CD4-positive, alpha-beta memory T cell (primary cell): ENCODE results near the gene SMC5. TPM values are rescaled to one million over a fixed set of nuclear protein-coding genes. Genes with fewer than 3 reads are reported as not detected.

Experiments used
- CTCF ChIA-PET: fragments of 350-600 bp; sonication (Branson Sonifier 250); formaldehyde crosslinking; loops from one replicate; lab custom pipeline; 2021; ENCODE audit warnings: inconsistent platforms; ENCODE audit not compliant: partially characterized antibody; lab: Charles Lee
- POLR2A ChIA-PET: fragments of 350-600 bp; sonication (Branson Sonifier 250); formaldehyde crosslinking; loops from one replicate; lab custom pipeline; 2021; ENCODE audit not compliant: partially characterized antibody; lab: Charles Lee
- DNase-seq, 5 donors: peaks; one replicate each; pipeline versions ENCODE4 v3.0.0 to v3.0.0-alpha.2; 2020 to 2022; ENCODE audit warnings: mixed read lengths in 1 of 5
- H3K27ac ChIP-seq: one replicate; pipeline ENCODE4 v1.7.0; 2013; ENCODE audit warnings: low read depth, low read length
- H3K27me3 ChIP-seq: 2 replicates; pipeline ENCODE4 v1.7.0; 2013; ENCODE audit warnings: mild to moderate bottlenecking, low read length, moderate library complexity; ENCODE audit not compliant: insufficient read depth
- H3K36me3 ChIP-seq: 2 replicates; pipeline ENCODE4 v1.7.0; 2013; ENCODE audit warnings: mild to moderate bottlenecking, low read length, moderate library complexity; ENCODE audit not compliant: insufficient read depth
- H3K4me1 ChIP-seq: 2 replicates; pipeline ENCODE4 v1.7.0; 2013; ENCODE audit warnings: mild to moderate bottlenecking, low read length, moderate library complexity; ENCODE audit not compliant: insufficient read depth
- H3K4me3 ChIP-seq, 2 donors: one replicate each; pipeline ENCODE4 v1.7.0; 2013; ENCODE audit warnings: low read length in 2 of 2, mild to moderate bottlenecking in 1 of 2
- H3K9me3 ChIP-seq, 2 donors: one replicate each; pipeline ENCODE4 v1.7.0; 2013; ENCODE audit warnings: low read length in 2 of 2, control low read depth in 1 of 2; ENCODE audit not compliant: control insufficient read depth in 1 of 2
- H3K27ac Mint-ChIP-seq, 7 donors: one replicate each; pipeline ENCODE4 v1.8.0; 2020 to 2021; ENCODE audit warnings: mixed read lengths in 7 of 7, mild to moderate bottlenecking in 6 of 7, inconsistent platforms in 3 of 7, moderate library complexity in 3 of 7
- H3K27me3 Mint-ChIP-seq, 2 donors: one replicate each; pipeline ENCODE4 v1.8.0; 2020 to 2021; ENCODE audit warnings: mixed read lengths in 2 of 2
- H3K36me3 Mint-ChIP-seq, 2 donors: one replicate each; pipeline ENCODE4 v1.8.0; 2020 to 2021; ENCODE audit warnings: mixed read lengths in 2 of 2, inconsistent platforms in 1 of 2, mild to moderate bottlenecking in 1 of 2
- H3K4me1 Mint-ChIP-seq, 4 donors: one replicate each; pipeline ENCODE4 v1.8.0; 2020 to 2021; ENCODE audit warnings: mixed read lengths in 4 of 4, mild to moderate bottlenecking in 1 of 4
- H3K4me3 Mint-ChIP-seq, 8 donors: one replicate each; pipeline ENCODE4 v1.8.0; 2020 to 2021; ENCODE audit warnings: mixed read lengths in 8 of 8, mild to moderate bottlenecking in 7 of 8, moderate library complexity in 6 of 8, inconsistent platforms in 3 of 8
- H3K9me3 Mint-ChIP-seq, 8 donors: one replicate each; pipeline ENCODE4 v1.8.0; 2020 to 2021; ENCODE audit warnings: mixed read lengths in 8 of 8, mild to moderate bottlenecking in 5 of 8, inconsistent platforms in 3 of 8, moderate library complexity in 1 of 8
- intact Hi-C: fragments of 100-400 bp; cut with micrococcal nuclease; formaldehyde crosslinking; loops from one replicate; pipeline ENCODE4 v1.15.1; 2023
- polyA plus RNA-seq, 2 donors: library from polyadenylated mRNA; unstranded; fragments of 300-500 nt; fragmentation: Illumina TruSeq; gene quantifications; one replicate each; pipeline ENCODE4 v1.2.3, GENCODE V29; 2021
- total RNA-seq, 2 experiments: library from RNA; stranded (reverse); gene quantifications; one replicate each; pipeline ENCODE4 v1.2.3, GENCODE V29; 2021

Gene SMC5
- total and polyA plus RNA-seq, 4 experiments from 2014 or later = 11.8 to 48.3 (median 34.3) TPM

GRCh38 chr9:70256123-70256551 is 2.6 kb upstream of the SMC5 start:
- Histone ChIP-seq H3K27ac (no peak overlapping the region), H3K9me3 (no peaks in the 10 kb centered on the region), H3K4me3 (no peak overlapping the region), H3K4me1 (peaks cover 29% of the 10 kb centered on the region), H3K36me3 (no peaks in the 10 kb centered on the region), H3K27me3 (no peaks in the 10 kb centered on the region)
- H3K27me3 Mint-ChIP-seq = no peaks in the 10 kb centered on the region
- H3K36me3 Mint-ChIP-seq = peaks cover 0 to 14% of the 10 kb centered on the region in 2 donors
- no peak for DNase-seq
- ChIA-PET CTCF (interaction anchor here (0.6 kb wide), 1 partner anchor 1119 kb away, joined by 3 read pairs; no protein-coding TSS in a partner anchor), POLR2A (interaction anchor here (1.2 kb wide), 1 partner anchor 158 kb away, joined by 3 read pairs; the partner anchor contains the start of gene KLF9)
- no peak overlapping the region for H3K4me3 Mint-ChIP-seq
- no peaks in the 10 kb centered on the region for H3K9me3 Mint-ChIP-seq
- intact Hi-C loops = loop anchor here (5.0 kb wide), 1 partner anchor 1219 kb away; the partner anchor contains the start of gene FXN
- peak overlapping the region in 2 of 7 donors; percentile 35 to 61 for H3K27ac Mint-ChIP-seq
- peaks cover 25 to 44% (median 30%) of the 10 kb centered on the region in 4 donors for H3K4me1 Mint-ChIP-seq

DNA sequence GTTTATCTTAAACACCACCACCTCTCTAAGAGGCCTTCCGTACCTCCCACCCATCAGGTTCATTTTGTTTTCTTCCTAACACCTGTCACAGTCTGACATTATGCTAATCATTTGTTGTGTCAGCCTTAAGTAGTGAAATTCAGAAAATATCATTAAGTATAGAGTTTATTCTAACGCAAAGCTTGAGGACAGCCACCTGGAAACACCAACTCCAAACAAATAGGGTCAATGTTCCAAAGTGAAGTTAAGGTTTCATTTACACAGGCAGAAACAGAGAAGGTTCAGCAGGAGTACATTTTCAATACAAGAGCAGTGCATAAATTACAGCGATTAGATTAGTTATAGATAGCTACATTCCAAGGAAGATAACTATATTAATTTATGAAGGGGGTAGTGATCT is 1.3 kb upstream of the SMC5 start:
- peak overlapping the region; percentile 89 to 99 (median 96) for H3K4me3 Mint-ChIP-seq
- DNase-seq = no peak
- H3K4me1 Mint-ChIP-seq = peaks cover 39 to 58% (median 44%) of the 10 kb centered on the region in 4 donors
- ChIA-PET CTCF (interaction anchor here (1.6 kb wide), 1 partner anchor 136 kb away, joined by 5 read pairs; no protein-coding TSS in a partner anchor), POLR2A (interaction anchor here (1.2 to 2.4 kb wide), 4 partner anchors 22 to 164 kb away, joined by 4 to 21 read pairs (median 13); partner anchors contain the start of gene KLF9)
- H3K9me3 Mint-ChIP-seq = no peaks in the 10 kb centered on the region
- peak overlapping the region in 1 of 2 donors; percentile 66 for H3K4me3 ChIP-seq
- H3K36me3 Mint-ChIP-seq = peaks cover 4 to 22% of the 10 kb centered on the region in 2 donors
- H3K27ac ChIP-seq = peak overlapping the region; percentile 95
- H3K27me3 ChIP-seq = no peaks in the 10 kb centered on the region
- H3K9me3 ChIP-seq = no peaks in the 10 kb centered on the region
- H3K4me1 ChIP-seq = peaks cover 43% of the 10 kb centered on the region
- intact Hi-C loops = loop anchor here (5.0 kb wide), 1 partner anchor 1220 kb away; the partner anchor contains the start of gene FXN
- no peaks in the 10 kb centered on the region for H3K36me3 ChIP-seq
- H3K27me3 Mint-ChIP-seq = no peaks in the 10 kb centered on the region
- peak overlapping the region; percentile 91 to 99 (median 97) for H3K27ac Mint-ChIP-seq

DNA sequence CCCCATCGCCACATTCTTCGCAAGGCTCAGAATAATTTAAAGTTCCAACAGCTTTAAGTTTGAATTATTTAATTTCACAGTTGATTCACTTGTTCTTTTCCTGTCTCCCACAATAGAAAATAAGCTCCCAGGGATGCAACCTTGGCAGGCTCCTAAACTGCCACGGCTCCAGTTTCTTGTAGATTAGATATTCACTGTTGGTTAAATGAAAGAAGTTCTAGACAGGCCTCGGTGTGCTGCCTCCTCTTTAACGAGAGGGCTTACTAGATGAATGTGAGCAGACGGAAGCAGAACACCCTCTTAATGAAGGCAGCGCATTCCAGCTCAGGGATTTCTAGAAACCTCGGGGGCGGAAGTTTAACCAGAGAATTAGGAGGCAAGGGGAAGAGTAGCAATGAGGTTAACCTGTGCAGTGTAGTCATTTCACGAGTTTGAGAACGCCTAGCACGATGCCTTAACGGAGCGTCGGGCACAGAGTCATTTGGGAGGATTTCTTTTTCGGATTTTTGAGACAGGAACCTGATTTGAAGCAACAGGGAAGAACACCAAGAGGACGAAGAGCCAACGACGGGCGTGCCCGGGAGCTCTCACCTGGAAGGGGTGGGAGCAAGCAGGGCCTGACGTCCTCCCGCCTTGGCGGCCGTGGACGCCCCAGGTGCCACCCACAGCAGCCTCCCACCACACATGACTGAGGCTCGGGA is 637 bp upstream of the SMC5 start:
- CTCF ChIA-PET = interaction anchor here (1.6 kb wide), 1 partner anchor 136 kb away, joined by 5 read pairs; no protein-coding TSS in a partner anchor
- H3K27ac Mint-ChIP-seq = peak overlapping the region; percentile 91 to 99 (median 97)
- DNase-seq = peak in 1 of 5 donors; percentile 46
- POLR2A ChIA-PET = interaction anchor here (1.0 to 2.4 kb wide), 6 partner anchors 22 to 499 kb away, joined by 3 to 21 read pairs (median 6); partner anchors contain the start of gene KLF9
- intact Hi-C loops = loop anchor here (2.0 to 5.0 kb wide), 2 partner anchors 1221 to 1653 kb away; partner anchors contain the start of genes ABHD17B, C9orf85 and FXN
- H3K36me3 Mint-ChIP-seq = peaks cover 4 to 24% of the 10 kb centered on the region in 2 donors
- H3K4me1 ChIP-seq = peaks cover 49% of the 10 kb centered on the region
- H3K9me3 Mint-ChIP-seq = no peaks in the 10 kb centered on the region
- no peaks in the 10 kb centered on the region for H3K36me3 ChIP-seq
- H3K27me3 ChIP-seq = no peaks in the 10 kb centered on the region
- no peaks in the 10 kb centered on the region for H3K9me3 ChIP-seq
- H3K4me1 Mint-ChIP-seq = peaks cover 44 to 64% (median 50%) of the 10 kb centered on the region in 4 donors
- H3K27me3 Mint-ChIP-seq = no peaks in the 10 kb centered on the region
- peak overlapping the region; percentile 62 to 66 for H3K4me3 ChIP-seq
- H3K27ac ChIP-seq = peak overlapping the region; percentile 95
- peak overlapping the region; percentile 89 to 99 (median 96) for H3K4me3 Mint-ChIP-seq

DNA sequence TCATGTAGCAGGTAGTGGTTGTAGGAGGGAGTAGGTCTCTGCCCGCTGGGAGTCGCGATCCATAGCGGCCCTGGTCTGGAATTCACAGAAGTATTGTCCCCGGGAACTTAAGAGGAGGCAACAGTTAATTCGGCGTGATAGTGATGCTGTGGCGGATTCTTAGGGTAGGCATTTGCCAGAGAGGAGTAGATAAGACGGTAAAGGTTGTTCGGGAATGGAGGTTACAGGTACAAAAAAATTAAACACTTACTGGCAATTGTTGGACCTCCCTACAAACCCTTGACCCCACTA is 679 bp downstream of the SMC5 start:
- Histone ChIP-seq H3K27me3 (no peaks in the 10 kb centered on the region), H3K4me3 (peak overlapping the region; percentile 62 to 66), H3K9me3 (no peaks in the 10 kb centered on the region), H3K4me1 (peaks cover 55% of the 10 kb centered on the region), H3K27ac (peak overlapping the region; percentile 95), H3K36me3 (peaks cover 4% of the 10 kb centered on the region)
- peaks cover 8 to 25% of the 10 kb centered on the region in 2 donors for H3K36me3 Mint-ChIP-seq
- H3K27ac Mint-ChIP-seq = peak overlapping the region; percentile 91 to 99 (median 97)
- peak overlapping the region; percentile 89 to 99 (median 96) for H3K4me3 Mint-ChIP-seq
- POLR2A ChIA-PET = interaction anchor here (2.3 to 2.4 kb wide), 2 partner anchors 154 to 160 kb away, joined by 19 to 21 read pairs; partner anchors contain the start of gene KLF9
- H3K27me3 Mint-ChIP-seq = no peaks in the 10 kb centered on the region
- intact Hi-C loops = loop anchor here (1.0 to 5.0 kb wide), 3 partner anchors 155 to 1651 kb away; partner anchors contain the start of genes ABHD17B, C9orf85, FXN and KLF9
- H3K9me3 Mint-ChIP-seq = no peaks in the 10 kb centered on the region
- CTCF ChIA-PET = no interaction called here
- peaks cover 44 to 65% (median 51%) of the 10 kb centered on the region in 4 donors for H3K4me1 Mint-ChIP-seq
- no peak for DNase-seq

- peak in 1 of 5 donors; percentile 35 for DNase-seq
- intact Hi-C loops = loop anchor here (5.0 to 10.0 kb wide), 2 partner anchors 37 to 345 kb away; no protein-coding TSS in a partner anchor
- peak overlapping the region; percentile 89 to 99 (median 96) for H3K4me3 Mint-ChIP-seq
- ChIA-PET POLR2A (interaction anchor here (0.7 to 1.2 kb wide), 2 partner anchors 158 to 225 kb away, joined by 3 read pairs; no protein-coding TSS in a partner anchor), CTCF (interaction anchor here (0.7 kb wide), 1 partner anchor 238 kb away, joined by 3 read pairs; no protein-coding TSS in a partner anchor)
- H3K9me3 Mint-ChIP-seq = no peaks in the 10 kb centered on the region
- Histone ChIP-seq H3K9me3 (no peaks in the 10 kb centered on the region), H3K4me3 (peak overlapping the region in 1 of 2 donors; percentile 66), H3K27ac (peak overlapping the region; percentile 95), H3K27me3 (no peaks in the 10 kb centered on the region), H3K4me1 (peaks cover 58% of the 10 kb centered on the region), H3K36me3 (peaks cover 10% of the 10 kb centered on the region)
- H3K4me1 Mint-ChIP-seq = peaks cover 46 to 70% (median 55%) of the 10 kb centered on the region in 4 donors
- H3K36me3 Mint-ChIP-seq = peaks cover 14 to 31% of the 10 kb centered on the region in 2 donors
- no peaks in the 10 kb centered on the region for H3K27me3 Mint-ChIP-seq
- peak overlapping the region; percentile 74 to 99 (median 97) for H3K27ac Mint-ChIP-seq
These were observed 1.2 kb downstream of the SMC5 start for GRCh38 chr9:70260007-70260443.

GRCh38 chr9:70260606-70261005 is 1.8 kb downstream of the SMC5 start:
- Histone ChIP-seq H3K4me3 (peak overlapping the region in 1 of 2 donors; percentile 66), H3K27me3 (no peaks in the 10 kb centered on the region), H3K36me3 (peaks cover 13% of the 10 kb centered on the region), H3K27ac (no peak overlapping the region), H3K4me1 (peaks cover 62% of the 10 kb centered on the region), H3K9me3 (no peaks in the 10 kb centered on the region)
- Mint-ChIP-seq H3K9me3 (no peaks in the 10 kb centered on the region), H3K4me3 (peak overlapping the region; percentile 89 to 99 (median 96)), H3K36me3 (peaks cover 19 to 33% of the 10 kb centered on the region in 2 donors), H3K27me3 (no peaks in the 10 kb centered on the region), H3K27ac (peak overlapping the region; percentile 21 to 99 (median 96)), H3K4me1 (peaks cover 46 to 71% (median 55%) of the 10 kb centered on the region in 4 donors)
- no peak for DNase-seq
- ChIA-PET CTCF (no interaction called here), POLR2A (interaction anchor here (0.7 to 1.2 kb wide), 2 partner anchors 157 to 224 kb away, joined by 3 read pairs; no protein-coding TSS in a partner anchor)
- intact Hi-C loops = loop anchor here (5.0 to 10.0 kb wide), 2 partner anchors 37 to 344 kb away; no protein-coding TSS in a partner anchor
